ENCODE data around the gene IRAK2. TPM values are rescaled to one million over a fixed set of nuclear protein-coding genes. Genes with fewer than 3 reads are reported as not detected.

IRAK2 gene
- polyA plus RNA-seq, 2 donors, result 6.1 to 7.1 TPM

GRCh38 chr3:10136426-10137005 lies 28.2 kb upstream of the IRAK2 start:
- Histone ChIP-seq H3K9me3 (ENCODE audit: control insufficient read depth in 2 of 2, insufficient read depth in 1 of 2, low read depth in 1 of 2, low read length in 1 of 2) (no peaks in the 10 kb centered on the region), H3K36me3 (ENCODE audit: control insufficient read depth in 2 of 2, insufficient read depth in 2 of 2, low read length in 1 of 2) (no peaks in the 10 kb centered on the region), H3K4me3 (ENCODE audit: low read depth in 1 of 2, low read length in 2 of 2) (no peak overlapping the region), H3K4me1 (ENCODE audit: control insufficient read depth in 2 of 2, insufficient read depth in 2 of 2, low read length in 1 of 2) (no peaks in the 10 kb centered on the region), H3K27me3 (ENCODE audit: control insufficient read depth in 1 of 2, insufficient read depth in 2 of 2, low read length in 2 of 2) (no peaks in the 10 kb centered on the region), H3K27ac (ENCODE audit: low read depth in 2 of 2, low read length in 1 of 2) (no peak overlapping the region)
- WGBS, 2 donors, result 90 to 93% methylated on average over 25 of the region's 25 CpGs

- 82 to 86% methylated on average over 4 of the region's 4 CpGs for WGBS, 2 donors
- no peaks in the 10 kb centered on the region for H3K36me3 ChIP-seq (ENCODE audit: control insufficient read depth in 2 of 2, insufficient read depth in 2 of 2, low read length in 1 of 2)
- H3K27me3 ChIP-seq (ENCODE audit: control insufficient read depth in 1 of 2, insufficient read depth in 2 of 2, low read length in 2 of 2), result no peaks in the 10 kb centered on the region
- H3K4me3 ChIP-seq (ENCODE audit: low read depth in 1 of 2, low read length in 2 of 2), result no peak overlapping the region
- H3K4me1 ChIP-seq (ENCODE audit: control insufficient read depth in 2 of 2, insufficient read depth in 2 of 2, low read length in 1 of 2), result no peaks in the 10 kb centered on the region
- H3K27ac ChIP-seq (ENCODE audit: low read depth in 2 of 2, low read length in 1 of 2), result no peak overlapping the region
- H3K9me3 ChIP-seq (ENCODE audit: control insufficient read depth in 2 of 2, insufficient read depth in 1 of 2, low read depth in 1 of 2, low read length in 1 of 2), result no peaks in the 10 kb centered on the region
Measured at GRCh38 chr3:10137178-10137577, 27.5 kb upstream of the IRAK2 start.

- Histone ChIP-seq H3K27me3 (ENCODE audit: control insufficient read depth in 1 of 2, insufficient read depth in 2 of 2, low read length in 2 of 2) (no peaks in the 10 kb centered on the region), H3K9me3 (ENCODE audit: control insufficient read depth in 2 of 2, insufficient read depth in 1 of 2, low read depth in 1 of 2, low read length in 1 of 2) (no peaks in the 10 kb centered on the region), H3K27ac (ENCODE audit: low read depth in 2 of 2, low read length in 1 of 2) (peak overlapping the region in 1 of 2 donors; percentile 40), H3K36me3 (ENCODE audit: control insufficient read depth in 2 of 2, insufficient read depth in 2 of 2, low read length in 1 of 2) (no peaks in the 10 kb centered on the region), H3K4me3 (ENCODE audit: low read depth in 1 of 2, low read length in 2 of 2) (no peak overlapping the region), H3K4me1 (ENCODE audit: control insufficient read depth in 2 of 2, insufficient read depth in 2 of 2, low read length in 1 of 2) (peaks cover 5 to 7% of the 10 kb centered on the region in 2 donors)
- 81 to 86% methylated on average over 23 of the region's 23 CpGs for WGBS, 2 donors
Measured at GRCh38 chr3:10140996-10141546, 23.6 kb upstream of the IRAK2 start.

GRCh38 chr3:10142707-10143560 lies 21.8 kb upstream of the IRAK2 start:
- WGBS, 2 donors, result 64 to 69% methylated on average over 29 of the region's 29 CpGs
- Histone ChIP-seq H3K9me3 (ENCODE audit: control insufficient read depth in 2 of 2, insufficient read depth in 1 of 2, low read depth in 1 of 2, low read length in 1 of 2) (no peaks in the 10 kb centered on the region), H3K27ac (ENCODE audit: low read depth in 2 of 2, low read length in 1 of 2) (peak overlapping the region in 1 of 2 donors; percentile 68)

GRCh38 chr3:10145685-10146084 lies 19.0 kb upstream of the IRAK2 start:
- no peaks in the 10 kb centered on the region for H3K27me3 ChIP-seq (ENCODE audit: control insufficient read depth in 1 of 2, insufficient read depth in 2 of 2, low read length in 2 of 2)
- H3K9me3 ChIP-seq (ENCODE audit: control insufficient read depth in 2 of 2, insufficient read depth in 1 of 2, low read depth in 1 of 2, low read length in 1 of 2), result no peaks in the 10 kb centered on the region
- H3K4me1 ChIP-seq (ENCODE audit: control insufficient read depth in 2 of 2, insufficient read depth in 2 of 2, low read length in 1 of 2), result peaks cover 5 to 7% of the 10 kb centered on the region in 2 donors
- 85% methylated on average over 4 of the region's 4 CpGs for WGBS, 2 donors
- peaks cover 9 to 14% of the 10 kb centered on the region in 2 donors for H3K36me3 ChIP-seq (ENCODE audit: control insufficient read depth in 2 of 2, insufficient read depth in 2 of 2, low read length in 1 of 2)
- H3K27ac ChIP-seq (ENCODE audit: low read depth in 2 of 2, low read length in 1 of 2), result no peak overlapping the region
- H3K4me3 ChIP-seq (ENCODE audit: low read depth in 1 of 2, low read length in 2 of 2), result no peak overlapping the region

More at GRCh38 chr3:10142707-10143560, 21.8 kb upstream of the IRAK2 start:
- peaks cover 5 to 7% of the 10 kb centered on the region in 2 donors for H3K4me1 ChIP-seq (ENCODE audit: control insufficient read depth in 2 of 2, insufficient read depth in 2 of 2, low read length in 1 of 2)
- peak overlapping the region; percentile 74 to 82 for H3K4me3 ChIP-seq (ENCODE audit: low read depth in 1 of 2, low read length in 2 of 2)
- no peaks in the 10 kb centered on the region for H3K36me3 ChIP-seq (ENCODE audit: control insufficient read depth in 2 of 2, insufficient read depth in 2 of 2, low read length in 1 of 2)
- no peaks in the 10 kb centered on the region for H3K27me3 ChIP-seq (ENCODE audit: control insufficient read depth in 1 of 2, insufficient read depth in 2 of 2, low read length in 2 of 2)

DNA sequence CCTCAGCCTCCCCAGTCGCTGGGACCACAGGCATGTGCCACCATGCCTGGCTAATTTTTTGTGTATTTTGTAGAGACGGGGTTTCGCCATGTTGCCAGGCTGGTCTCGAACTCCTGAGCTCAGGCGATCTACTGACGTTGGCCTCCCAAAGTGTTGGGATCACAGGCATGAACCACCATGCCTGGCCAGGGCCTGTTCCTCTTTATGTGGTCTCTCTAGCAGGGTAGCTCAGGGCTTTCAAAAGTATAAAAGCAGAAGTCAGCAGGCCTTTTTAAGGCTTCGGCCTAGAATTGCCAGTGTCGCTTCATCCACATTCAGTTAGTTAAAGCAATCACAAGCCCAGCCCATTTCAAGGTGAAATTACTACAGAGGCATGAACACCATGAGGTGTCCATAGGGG lies 15.5 kb upstream of the IRAK2 start:
- no peak overlapping the region for H3K4me3 ChIP-seq (ENCODE audit: low read depth in 1 of 2, low read length in 2 of 2)
- 88 to 92% methylated on average over 8 of the region's 8 CpGs for WGBS, 2 donors
- no peak overlapping the region for H3K27ac ChIP-seq (ENCODE audit: low read depth in 2 of 2, low read length in 1 of 2)
- peaks cover 12 to 14% of the 10 kb centered on the region in 2 donors for H3K36me3 ChIP-seq (ENCODE audit: control insufficient read depth in 2 of 2, insufficient read depth in 2 of 2, low read length in 1 of 2)
- H3K9me3 ChIP-seq (ENCODE audit: control insufficient read depth in 2 of 2, insufficient read depth in 1 of 2, low read depth in 1 of 2, low read length in 1 of 2), result no peaks in the 10 kb centered on the region
- no peaks in the 10 kb centered on the region for H3K27me3 ChIP-seq (ENCODE audit: control insufficient read depth in 1 of 2, insufficient read depth in 2 of 2, low read length in 2 of 2)
- H3K4me1 ChIP-seq (ENCODE audit: control insufficient read depth in 2 of 2, insufficient read depth in 2 of 2, low read length in 1 of 2), result no peaks in the 10 kb centered on the region

GRCh38 chr3:10150987-10151386 lies 13.7 kb upstream of the IRAK2 start:
- Histone ChIP-seq H3K4me1 (ENCODE audit: control insufficient read depth in 2 of 2, insufficient read depth in 2 of 2, low read length in 1 of 2) (no peaks in the 10 kb centered on the region), H3K27ac (ENCODE audit: low read depth in 2 of 2, low read length in 1 of 2) (no peak overlapping the region), H3K9me3 (ENCODE audit: control insufficient read depth in 2 of 2, insufficient read depth in 1 of 2, low read depth in 1 of 2, low read length in 1 of 2) (no peaks in the 10 kb centered on the region), H3K4me3 (ENCODE audit: low read depth in 1 of 2, low read length in 2 of 2) (no peak overlapping the region), H3K36me3 (ENCODE audit: control insufficient read depth in 2 of 2, insufficient read depth in 2 of 2, low read length in 1 of 2) (peaks cover 12 to 14% of the 10 kb centered on the region in 2 donors), H3K27me3 (ENCODE audit: control insufficient read depth in 1 of 2, insufficient read depth in 2 of 2, low read length in 2 of 2) (no peaks in the 10 kb centered on the region)
- 77 to 86% methylated on average over 6 of the region's 6 CpGs for WGBS, 2 donors

- no peak overlapping the region for H3K4me3 ChIP-seq (ENCODE audit: low read depth in 1 of 2, low read length in 2 of 2)
- peaks cover 8 to 10% of the 10 kb centered on the region in 2 donors for H3K36me3 ChIP-seq (ENCODE audit: control insufficient read depth in 2 of 2, insufficient read depth in 2 of 2, low read length in 1 of 2)
- H3K4me1 ChIP-seq (ENCODE audit: control insufficient read depth in 2 of 2, insufficient read depth in 2 of 2, low read length in 1 of 2), result no peaks in the 10 kb centered on the region
- no peak overlapping the region for H3K27ac ChIP-seq (ENCODE audit: low read depth in 2 of 2, low read length in 1 of 2)
- no peaks in the 10 kb centered on the region for H3K27me3 ChIP-seq (ENCODE audit: control insufficient read depth in 1 of 2, insufficient read depth in 2 of 2, low read length in 2 of 2)
- 86 to 90% methylated on average over 14 of the region's 14 CpGs for WGBS, 2 donors
- H3K9me3 ChIP-seq (ENCODE audit: control insufficient read depth in 2 of 2, insufficient read depth in 1 of 2, low read depth in 1 of 2, low read length in 1 of 2), result no peaks in the 10 kb centered on the region
Measured at GRCh38 chr3:10154335-10155122, 10.2 kb upstream of the IRAK2 start.

DNA sequence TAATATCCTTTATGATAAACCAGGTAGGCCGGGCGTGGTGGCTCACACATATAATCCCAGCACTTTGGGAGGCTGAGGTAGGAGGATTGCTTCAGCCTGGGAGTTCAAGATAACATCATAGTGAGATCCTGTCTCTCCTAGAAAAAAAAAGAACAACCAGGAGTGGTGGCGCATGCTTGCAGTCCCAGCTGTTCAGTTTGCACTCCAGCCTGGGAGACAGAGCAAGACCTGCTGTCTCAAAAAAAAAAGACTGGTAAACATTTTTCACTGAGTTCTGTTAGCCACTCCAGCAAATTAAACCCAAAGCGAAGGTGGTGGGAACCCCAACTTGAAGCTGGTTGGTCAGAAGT lies 9.6 kb upstream of the IRAK2 start:
- Histone ChIP-seq H3K27ac (ENCODE audit: low read depth in 2 of 2, low read length in 1 of 2) (no peak overlapping the region), H3K4me1 (ENCODE audit: control insufficient read depth in 2 of 2, insufficient read depth in 2 of 2, low read length in 1 of 2) (no peaks in the 10 kb centered on the region), H3K4me3 (ENCODE audit: low read depth in 1 of 2, low read length in 2 of 2) (no peak overlapping the region), H3K36me3 (ENCODE audit: control insufficient read depth in 2 of 2, insufficient read depth in 2 of 2, low read length in 1 of 2) (peaks cover 5% of the 10 kb centered on the region in 2 donors), H3K9me3 (ENCODE audit: control insufficient read depth in 2 of 2, insufficient read depth in 1 of 2, low read depth in 1 of 2, low read length in 1 of 2) (no peaks in the 10 kb centered on the region), H3K27me3 (ENCODE audit: control insufficient read depth in 1 of 2, insufficient read depth in 2 of 2, low read length in 2 of 2) (no peaks in the 10 kb centered on the region)
- 93 to 94% methylated on average over 4 of the region's 4 CpGs for WGBS, 2 donors

Measured in esophagus (tissue), 2 donors.